Spleen (tissue), 11 donors: Measurements from ENCODE around the gene TOMT. TPM values are rescaled to one million over a fixed set of nuclear protein-coding genes. Genes with fewer than 3 reads are reported as not detected.

Experiments used
- DNase-seq: peaks from one replicate; pipeline ENCODE4 v3.0.0-alpha.2; 2020
- H3K27ac ChIP-seq, 8 donors: fragments of 200-600 bp; sonication (generic) in 7 of 8; 1 replicate in 4 of 8; 2 replicates in 4 of 8; pipeline versions ENCODE4 v1.5.0 to v1.8.0; 2016 to 2021; ENCODE audit warnings: inconsistent platforms in 4 of 8, mild to moderate bottlenecking in 4 of 8, moderate library complexity in 1 of 8
- H3K27me3 ChIP-seq, 7 donors: fragments of 200-600 bp; sonication (generic) in 6 of 7; replicated peaks in 1 of 7; 1 replicate in 4 of 7; 2 replicates in 3 of 7; pipeline versions ENCODE4 v1.5.0 to v1.8.0; 2016 to 2021; ENCODE audit warnings: inconsistent platforms in 3 of 7, mild to moderate bottlenecking in 1 of 7
- H3K36me3 ChIP-seq, 6 donors: fragments of 200-600 bp; sonication (generic) in 5 of 6; 1 replicate in 4 of 6; 2 replicates in 2 of 6; pipeline versions ENCODE4 v1.5.0 to v1.8.0; 2016 to 2021; ENCODE audit warnings: inconsistent platforms in 2 of 6
- H3K4me1 ChIP-seq, 6 donors: fragments of 200-600 bp; sonication (generic) in 5 of 6; 1 replicate in 3 of 6; 2 replicates in 3 of 6; pipeline versions ENCODE4 v1.5.0 to v1.8.0; 2016 to 2021; ENCODE audit warnings: inconsistent platforms in 3 of 6
- H3K4me3 ChIP-seq, 8 donors: fragments of 200-600 bp; sonication (generic) in 7 of 8; 1 replicate in 4 of 8; 2 replicates in 4 of 8; pipeline versions ENCODE4 v1.5.0 to v1.8.0; 2016 to 2021; ENCODE audit warnings: inconsistent platforms in 4 of 8, mild to moderate bottlenecking in 4 of 8, moderate library complexity in 2 of 8
- H3K9me3 ChIP-seq, 8 donors: fragments of 200-600 bp; sonication (generic) in 7 of 8; 1 replicate in 4 of 8; 2 replicates in 4 of 8; pipeline versions ENCODE4 v1.5.0 to v1.8.0; 2016 to 2021; ENCODE audit warnings: inconsistent platforms in 4 of 8
- POLR2A ChIP-seq, 3 donors: fragments of 450-650 bp; IDR thresholded peaks; one replicate each; pipeline ENCODE4 v1.5.1; 2017; ENCODE audit warnings: antibody characterized with exemption in 3 of 3, mild to moderate bottlenecking in 1 of 3
- POLR2AphosphoS5 ChIP-seq, 3 donors: sonication (generic); formaldehyde crosslinking; IDR thresholded peaks; one replicate each; pipeline ENCODE4 v1.5.1; 2017; ENCODE audit warnings: antibody characterized with exemption in 3 of 3
- WGBS, 5 donors: extraction: QIAGEN DNeasy Blood & Tissue Kit in 3 of 5; methylation state at CpG; one replicate each; pipeline versions ENCODE4 v1.1.5 to v1.1.7; 2013 to 2018; 5-methylcytosine and 5-hydroxymethylcytosine counted together
- intact Hi-C: fragments of 100-400 bp; cut with DNase I; formaldehyde crosslinking; loops from one replicate; pipeline ENCODE4 v1.15.0; 2023; ENCODE audit warnings: low total_unique reads
- polyA plus RNA-seq, 3 donors: library from polyadenylated mRNA; stranded (reverse); fragments of 200-250 nt; gene quantifications; one replicate each; pipeline ENCODE4 v1.2.1, GENCODE V29; 2013
- total RNA-seq, 7 donors: library from RNA; depleted of rRNA in 3 of 7; stranded (reverse); fragments of >200 nt in 3 of 7; fragmentation: NEBNext Ultra II Directional in 4 of 7; extraction: Animal tissue kit (Norgen Biotek cat#: 25700) in 4 of 7; gene quantifications; one replicate each; pipeline versions ENCODE4 v1.1.0 to v1.2.1, GENCODE V29; 2016 to 2021
- TF ChIP-seq, protein P1 (sequence below), 11 experiments: fragments of 200-600 bp in 7 of 11; fragments of 450-650 bp in 4 of 11; sonication (generic) in 4 of 11; IDR thresholded peaks in 8 of 11; conservative IDR thresholded peaks in 3 of 11; 1 replicate in 7 of 11; 2 replicates in 4 of 11; pipeline versions ENCODE4 v1.4.0 to v1.8.0; 2016 to 2021; ENCODE audit warnings: antibody characterized with exemption in 11 of 11, inconsistent platforms in 4 of 11, mild to moderate bottlenecking in 1 of 11
- donor health status: healthy with polysubstance abuse.
- donor health status: DM: no; HTN: no; CAD: no; lungs with moderate emphysema.
- donor health status: DM: no; HTN: no; CAD: no.
- donor health status: Bipolar disorder and iron deficiency.
- donor health status: healthy.
- donor health status: DM: no; HTN: no; CAD: no.
- donor health status: DM: yes; HTN: yes; CAD: no.

The TOMT gene
- total and polyA plus RNA-seq, 10 donors = not detected

- H3K27ac ChIP-seq = peak overlapping the region; percentile 92 to 99 (median 98)
- TF ChIP-seq, protein P1, sequence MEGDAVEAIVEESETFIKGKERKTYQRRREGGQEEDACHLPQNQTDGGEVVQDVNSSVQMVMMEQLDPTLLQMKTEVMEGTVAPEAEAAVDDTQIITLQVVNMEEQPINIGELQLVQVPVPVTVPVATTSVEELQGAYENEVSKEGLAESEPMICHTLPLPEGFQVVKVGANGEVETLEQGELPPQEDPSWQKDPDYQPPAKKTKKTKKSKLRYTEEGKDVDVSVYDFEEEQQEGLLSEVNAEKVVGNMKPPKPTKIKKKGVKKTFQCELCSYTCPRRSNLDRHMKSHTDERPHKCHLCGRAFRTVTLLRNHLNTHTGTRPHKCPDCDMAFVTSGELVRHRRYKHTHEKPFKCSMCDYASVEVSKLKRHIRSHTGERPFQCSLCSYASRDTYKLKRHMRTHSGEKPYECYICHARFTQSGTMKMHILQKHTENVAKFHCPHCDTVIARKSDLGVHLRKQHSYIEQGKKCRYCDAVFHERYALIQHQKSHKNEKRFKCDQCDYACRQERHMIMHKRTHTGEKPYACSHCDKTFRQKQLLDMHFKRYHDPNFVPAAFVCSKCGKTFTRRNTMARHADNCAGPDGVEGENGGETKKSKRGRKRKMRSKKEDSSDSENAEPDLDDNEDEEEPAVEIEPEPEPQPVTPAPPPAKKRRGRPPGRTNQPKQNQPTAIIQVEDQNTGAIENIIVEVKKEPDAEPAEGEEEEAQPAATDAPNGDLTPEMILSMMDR (IDR thresholded peaks at IDR 0.05 in 8 of 11, conservative IDR thresholded peaks at IDR 0.05 in 3 of 11) = no peak
- TF ChIP-seq POLR2AphosphoS5 (IDR thresholded peaks at IDR 0.05) = no peak
- TF ChIP-seq POLR2A (IDR thresholded peaks at IDR 0.05) = no peak
- peak overlapping the region; percentile 65 to 98 (median 84) for H3K4me3 ChIP-seq
- no peaks in the 10 kb centered on the region for H3K9me3 ChIP-seq
- peaks cover 25 to 59% (median 43%) of the 10 kb centered on the region in 6 donors for H3K4me1 ChIP-seq
- H3K27me3 ChIP-seq = no peaks in the 10 kb centered on the region
- WGBS, 5 donors = 1 to 5% (median 3%) methylated on average over 9 of the region's 9 CpGs
- DNase-seq = no peak
- intact Hi-C loops = no loop called here
- peaks cover 0 to 49% (median 17%) of the 10 kb centered on the region in 6 donors for H3K36me3 ChIP-seq
Measured at GRCh38 chr11:72102631-72102945, 3.1 kb upstream of the TOMT start.

DNA sequence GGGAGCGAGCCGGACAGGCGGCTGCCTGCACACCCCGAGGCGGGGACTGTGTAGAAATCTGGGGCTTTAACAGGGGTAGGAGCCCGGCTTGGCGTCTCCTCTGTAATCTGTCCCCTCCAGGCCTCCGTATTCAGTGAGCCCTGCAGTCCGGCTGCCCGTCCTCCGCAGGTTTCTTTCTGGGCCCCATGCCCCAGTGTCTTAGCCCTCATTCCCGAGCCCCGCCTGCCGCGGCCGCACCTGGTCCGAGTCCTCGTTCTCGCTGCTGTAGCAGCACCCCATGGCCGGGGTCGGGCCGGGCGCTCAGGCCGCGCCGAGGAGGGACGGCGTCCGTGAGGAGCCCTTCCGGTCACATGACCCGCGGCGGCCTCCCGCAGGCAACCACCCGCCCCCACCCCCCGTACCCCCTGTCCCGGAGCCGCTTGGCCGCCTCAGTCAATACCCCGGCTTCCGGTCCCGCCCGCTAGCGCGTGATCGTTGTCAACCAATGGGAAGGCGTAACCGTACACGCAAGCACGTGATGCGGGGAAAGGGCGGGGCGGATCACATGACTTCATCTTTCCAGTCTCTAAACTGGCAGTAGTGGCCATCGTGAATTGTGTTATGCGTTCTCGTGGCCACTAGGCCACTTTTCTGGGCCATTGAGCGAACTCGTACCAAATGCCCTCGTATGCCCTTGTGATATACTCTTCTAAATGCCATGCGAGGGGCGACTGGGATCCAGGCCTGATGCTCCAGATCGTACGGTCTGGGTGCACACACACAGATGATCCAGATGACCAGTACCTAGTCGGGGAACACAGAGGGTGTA is 2.6 kb upstream of the TOMT start, which contains the start of gene LAMTOR1:
TSS of gene LAMTOR1 (minus strand) at position 352 of the 808 bp plus-strand sequence. CDS start at position 279, 73 bp downstream.
- DNase-seq = peak; percentile 98
- H3K36me3 ChIP-seq = peaks cover 0 to 49% (median 11%) of the 10 kb centered on the region in 6 donors
- H3K27me3 ChIP-seq = no peaks in the 10 kb centered on the region
- H3K27ac ChIP-seq = peak within 1 kb of the TSS; percentile 92 to 99 (median 98)
- TF ChIP-seq POLR2AphosphoS5 (IDR thresholded peaks at IDR 0.05) (peak; percentile 90 to 96 (median 92)), POLR2A (IDR thresholded peaks at IDR 0.05) (peak; percentile 39 to 72 (median 42))
- TF ChIP-seq, protein P1 (IDR thresholded peaks at IDR 0.05 in 8 of 11, conservative IDR thresholded peaks at IDR 0.05 in 3 of 11) = peak in 10 of 11 experiments; percentile 45 to 79 (median 68)
- intact Hi-C loops = no loop called here
- WGBS, 5 donors = 4 to 5% (median 4%) methylated on average over 47 to 64 of the region's 64 CpGs
- no peaks in the 10 kb centered on the region for H3K9me3 ChIP-seq
- peaks cover 25 to 56% (median 43%) of the 10 kb centered on the region in 6 donors for H3K4me1 ChIP-seq
- peak within 1 kb of the TSS; percentile 65 to 98 (median 84) for H3K4me3 ChIP-seq

GRCh38 chr11:72103754-72104167 is 2.0 kb upstream of the TOMT start:
- Histone ChIP-seq H3K4me1 (peaks cover 25 to 50% (median 43%) of the 10 kb centered on the region in 6 donors), H3K36me3 (peaks cover 0 to 49% (median 8%) of the 10 kb centered on the region in 6 donors), H3K9me3 (no peaks in the 10 kb centered on the region), H3K27ac (peak overlapping the region; percentile 92 to 99 (median 98)), H3K27me3 (no peaks in the 10 kb centered on the region), H3K4me3 (peak overlapping the region in 6 of 8 donors; percentile 65 to 98 (median 84))
- 80 to 86% (median 84%) methylated on average over 11 of the region's 11 CpGs for WGBS, 5 donors
- intact Hi-C loops = no loop called here
- TF ChIP-seq, protein P1 (IDR thresholded peaks at IDR 0.05 in 8 of 11, conservative IDR thresholded peaks at IDR 0.05 in 3 of 11) = peak in 1 of 11 experiments; percentile 21
- TF ChIP-seq POLR2A (IDR thresholded peaks at IDR 0.05) (no peak), POLR2AphosphoS5 (IDR thresholded peaks at IDR 0.05) (no peak)
- no peak for DNase-seq
